ENCODE measurements around the gene OR4D11.
"Not testable (repeated sequence)": the region's sequence is repeated elsewhere in the genome, so short reads cannot be mapped to it uniquely, and the experiment has no call there.

The OR4D11 gene

DNA sequence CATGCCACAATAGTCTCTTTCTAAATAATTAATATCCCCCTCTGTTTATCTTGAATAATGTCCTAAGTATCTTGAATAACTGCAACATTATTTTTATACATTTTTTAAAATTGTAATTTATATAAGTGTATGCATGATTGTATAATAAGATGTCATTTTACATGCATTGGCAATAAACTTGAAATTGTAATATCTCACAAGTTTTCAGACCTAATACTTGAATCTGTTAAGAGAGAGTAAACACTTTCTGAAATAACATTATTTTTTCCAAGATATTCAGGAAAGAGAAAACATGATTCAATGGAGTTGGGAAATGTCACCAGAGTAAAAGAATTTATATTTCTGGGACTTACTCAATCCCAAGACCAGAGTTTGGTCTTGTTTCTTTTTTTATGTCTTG lies at the start of gene OR4D11:
Gene OR4D11 (plus strand): TSS at position 301 of the 400 bp plus-strand sequence. CDS start 0 bp downstream, at position 301.
- no peak for DNase-seq

DNA sequence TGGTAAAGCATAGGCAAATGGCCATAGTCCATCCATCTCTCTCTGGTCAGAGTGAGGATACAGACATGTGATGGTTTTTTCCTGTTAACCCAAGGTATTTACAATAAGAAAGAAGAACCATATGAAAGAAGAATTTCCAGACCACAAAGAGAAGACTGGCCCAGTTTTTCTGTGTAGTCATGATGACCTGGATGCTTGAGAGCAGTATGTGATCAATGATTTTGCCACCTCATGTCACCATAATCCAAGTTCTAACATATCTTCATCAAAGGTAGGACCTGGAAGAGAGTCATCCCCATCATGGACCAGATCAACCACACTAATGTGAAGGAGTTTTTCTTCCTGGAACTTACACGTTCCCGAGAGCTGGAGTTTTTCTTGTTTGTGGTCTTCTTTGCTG lies 46.7 kb upstream of the OR4D11 start, which contains the start of gene OR4D6:
Gene OR4D6 (plus strand): TSS at position 301 of the 400 bp plus-strand sequence. CDS start 0 bp downstream, at position 301.
- no peak for DNase-seq

DNA sequence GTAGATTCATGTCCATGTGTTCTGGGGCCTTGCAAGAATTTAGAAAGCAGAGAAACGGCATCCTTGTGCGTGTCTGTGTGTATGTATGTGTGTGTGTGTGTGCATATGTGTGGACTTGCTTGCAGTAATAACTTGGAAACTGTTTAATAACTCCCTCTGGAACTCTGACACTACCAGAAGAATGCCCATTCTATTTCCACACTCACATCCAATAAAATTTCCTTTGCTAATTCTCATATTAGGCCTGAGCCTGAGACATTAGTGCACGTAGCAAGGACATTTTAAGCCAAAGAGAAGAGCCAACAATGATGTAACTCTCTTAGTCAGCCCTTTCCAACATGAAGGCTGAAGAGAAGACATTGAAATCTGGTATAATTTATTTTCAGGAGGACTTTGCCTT lies 43.5 kb upstream of the OR4D11 start:
- no peak for DNase-seq

DNA sequence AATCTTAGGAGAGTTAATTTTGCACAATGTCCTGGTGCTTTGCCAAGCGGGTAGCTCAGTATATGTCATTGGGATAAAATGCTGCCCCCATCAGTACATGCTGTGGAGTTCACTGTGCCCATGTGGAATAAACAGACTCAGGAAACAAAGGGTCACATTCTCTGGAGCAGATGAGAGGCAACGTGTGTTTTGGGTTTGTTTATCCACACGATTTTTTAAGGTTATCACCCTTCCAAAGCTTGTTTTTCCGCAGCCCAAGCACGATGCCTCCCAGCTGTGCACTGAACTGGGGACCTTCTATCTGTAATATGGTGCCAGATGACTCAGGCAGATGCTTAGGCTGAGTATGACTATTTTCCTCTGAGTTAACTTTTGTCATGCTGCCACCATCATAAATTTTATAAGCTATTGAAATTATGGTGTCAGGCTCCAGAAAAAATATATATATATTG lies 40.2 kb upstream of the OR4D11 start:
- DNase-seq = no peak

DNA sequence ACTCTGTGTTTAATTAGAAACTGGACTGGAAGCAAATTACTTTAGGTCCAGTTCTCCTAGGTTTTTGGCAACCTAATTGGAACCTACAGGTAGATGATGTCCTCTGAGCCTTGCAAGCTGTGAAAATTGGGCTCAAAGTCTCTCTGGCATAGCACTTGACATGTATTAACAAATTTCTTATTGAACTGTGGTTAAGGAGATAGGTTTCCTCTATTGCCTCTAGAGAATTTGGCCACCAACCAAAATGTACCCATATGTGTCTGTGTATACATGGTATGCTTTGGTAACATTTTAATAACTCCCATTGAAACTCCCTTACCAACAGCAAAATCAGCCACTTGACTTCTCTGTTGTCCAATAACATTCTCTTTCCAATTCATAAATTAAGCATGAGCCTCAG lies 30.4 kb upstream of the OR4D11 start, which contains the start of gene OR4D10:
Gene OR4D10 (plus strand): TSS at position 301 of the 400 bp plus-strand sequence. CDS start 4,115 bp downstream, outside the sequence.
- no peak for DNase-seq

DNA sequence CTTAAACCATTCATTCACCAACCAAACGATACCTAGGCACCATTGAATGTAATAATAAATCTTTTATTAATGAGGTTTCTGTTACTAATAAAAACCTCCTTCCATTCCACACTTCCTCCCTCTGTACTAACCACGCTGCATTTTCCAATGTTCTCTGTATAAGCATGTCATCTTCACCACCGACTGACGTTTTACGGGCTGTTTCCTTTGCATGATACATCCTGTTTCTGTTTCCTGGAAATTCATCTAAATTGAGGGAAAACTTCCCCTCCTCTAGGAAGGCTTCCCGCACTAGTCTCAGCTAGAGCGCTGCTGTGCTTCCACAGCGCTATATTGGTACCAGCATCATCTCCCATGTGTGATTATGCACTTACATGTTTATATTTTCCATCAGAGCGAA lies 28.2 kb upstream of the OR4D11 start:
- no peak for DNase-seq

DNA sequence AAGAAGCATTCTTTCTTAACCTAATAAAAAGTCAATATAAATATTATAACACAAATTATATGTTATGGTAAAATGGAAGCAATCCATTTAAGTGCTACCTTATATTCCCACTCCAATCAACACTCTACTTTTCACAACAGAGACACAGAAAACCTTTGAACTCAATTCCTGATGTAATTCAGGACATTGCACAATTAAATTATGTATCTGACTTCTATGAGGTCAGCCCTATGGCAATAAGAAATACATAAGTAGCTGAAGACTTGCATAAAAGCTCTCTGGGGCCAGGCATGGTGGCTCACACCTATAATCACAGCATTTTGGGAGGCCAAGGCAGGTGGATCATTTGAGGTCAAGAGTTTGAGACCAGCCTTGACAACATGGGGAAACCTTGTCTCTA lies 23.5 kb upstream of the OR4D11 start:
- DNase-seq = no peak

DNA sequence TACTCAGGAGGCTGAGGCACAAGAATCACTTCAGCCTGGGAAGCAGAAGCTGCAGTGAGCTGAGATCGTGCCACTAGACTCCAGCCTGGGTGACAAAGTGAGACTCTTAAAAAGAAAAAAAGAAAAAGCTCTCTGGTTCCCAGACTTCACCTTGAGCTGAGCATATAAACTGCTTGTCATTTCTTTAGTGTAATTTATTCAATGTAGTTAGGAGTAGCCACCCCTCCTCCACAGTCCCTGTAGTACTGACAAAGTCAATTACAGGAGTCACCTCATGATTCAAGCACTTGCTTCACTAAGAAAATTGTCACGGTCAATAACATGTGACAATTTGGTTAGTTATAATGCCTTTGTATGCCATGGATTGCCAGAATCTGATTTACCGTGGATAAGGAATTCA lies 23.0 kb upstream of the OR4D11 start:
- DNase-seq = no peak

DNA sequence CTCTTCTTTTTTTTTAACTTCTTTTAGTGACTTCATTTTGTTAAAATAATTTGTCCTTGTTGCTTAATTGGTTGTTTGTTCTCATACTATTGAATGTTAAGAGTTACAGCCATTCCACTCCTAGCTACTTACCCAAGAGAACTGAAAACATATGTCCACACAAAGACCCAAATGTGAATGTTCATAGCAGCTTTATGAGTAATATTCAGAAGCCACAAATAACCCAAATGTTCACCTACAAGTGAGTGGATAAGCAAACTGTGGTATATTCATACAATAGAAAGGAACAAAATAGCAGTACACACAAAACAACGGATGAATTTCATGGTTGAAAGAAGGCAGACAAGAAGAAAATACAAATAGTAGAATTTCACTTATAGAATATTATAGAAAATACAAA lies 1.4 kb upstream of the OR4D11 start:
- no peak for DNase-seq

DNA sequence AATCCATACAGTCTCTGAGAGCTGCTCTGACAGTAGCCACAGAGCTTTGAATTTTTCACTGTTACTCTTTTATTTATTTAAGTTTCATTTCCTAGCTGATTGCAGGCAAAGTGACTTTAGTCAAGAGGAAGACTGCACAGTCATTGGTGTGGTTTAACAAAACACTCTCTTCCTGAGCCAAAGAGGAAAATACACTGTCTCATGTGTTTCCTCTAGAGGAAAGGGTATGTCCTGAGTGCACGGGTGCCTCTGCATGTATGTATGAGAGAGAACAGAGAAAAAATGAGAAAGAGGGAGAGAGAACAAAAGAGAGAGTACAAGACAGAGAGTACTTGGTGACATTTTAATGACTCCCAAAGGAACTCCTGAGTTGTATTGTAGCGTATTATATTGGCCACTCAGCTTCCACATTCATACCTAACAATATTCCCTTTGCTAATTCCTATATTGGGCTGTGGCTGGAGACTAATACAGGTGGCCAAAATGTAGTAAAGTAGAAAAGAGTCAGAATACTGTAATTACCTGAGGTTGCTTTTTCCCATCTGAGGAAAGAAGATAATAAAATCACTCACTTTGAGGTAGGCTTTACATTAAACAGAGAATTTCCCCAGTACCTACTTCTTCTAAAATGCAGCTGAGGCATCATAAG lies 7.7 kb downstream of the OR4D11 start, which contains the start of gene OR4D9:
Gene OR4D9 (plus strand): TSS at position 599 of the 649 bp plus-strand sequence. CDS start 3,374 bp downstream, outside the sequence.
- DNase-seq = no peak

DNA sequence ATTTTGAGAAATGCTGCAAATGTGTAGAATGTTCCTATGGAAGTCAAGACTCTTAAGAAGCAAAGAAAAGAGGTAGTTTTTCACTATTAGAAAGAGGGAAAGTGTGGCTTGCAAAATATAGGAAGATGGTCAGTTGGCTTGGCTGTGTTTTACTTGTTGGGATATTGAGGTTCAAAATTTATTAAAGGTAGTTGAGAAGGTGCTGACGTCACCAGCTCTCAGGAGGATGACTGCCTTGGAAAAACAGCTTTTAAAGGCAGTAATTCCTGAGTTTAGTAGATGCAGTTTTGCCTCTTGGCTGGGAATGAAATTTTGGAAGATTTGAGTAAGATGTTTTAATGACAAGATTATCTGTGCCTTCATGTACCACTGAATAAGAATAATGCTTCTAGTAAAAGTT lies 8.3 kb downstream of the OR4D11 start:
- DNase-seq = no peak

DNA sequence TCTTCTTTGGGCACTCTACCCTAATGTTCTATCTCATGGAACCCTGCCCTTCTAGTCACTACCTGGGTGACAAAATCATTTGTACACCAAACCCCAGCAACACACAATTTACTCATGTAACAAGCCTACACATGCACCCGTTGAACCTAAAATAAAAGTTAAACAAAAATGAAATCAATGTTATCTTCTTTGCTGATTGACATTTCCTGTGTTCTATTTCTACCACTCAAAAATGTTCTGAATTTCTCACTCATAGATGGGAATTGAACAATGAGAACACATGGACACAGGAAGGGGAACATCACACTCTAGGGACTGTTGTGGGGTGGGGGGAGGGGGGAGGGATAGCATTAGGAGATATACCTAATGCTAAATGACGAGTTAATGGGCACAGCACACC lies 16.8 kb downstream of the OR4D11 start:
- not testable (repeated sequence) for DNase-seq

DNA sequence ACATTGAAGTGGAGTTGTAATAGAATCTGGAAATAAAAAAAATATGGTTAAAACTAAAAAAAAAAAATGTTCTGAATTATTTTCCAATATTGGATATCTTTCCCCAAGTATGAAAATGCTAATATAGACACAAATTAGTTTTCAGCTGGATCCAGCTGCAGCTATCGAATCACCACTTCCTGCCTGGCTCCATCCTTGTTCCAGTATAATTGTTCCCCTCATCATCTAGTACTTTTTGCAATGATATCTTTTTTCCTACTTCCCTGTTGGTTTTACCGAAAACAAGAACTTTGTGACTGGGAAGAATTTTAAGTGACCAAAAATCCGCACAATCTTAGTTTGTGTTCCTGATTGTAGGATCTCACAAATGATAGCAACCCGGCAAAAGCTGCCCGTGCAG lies 17.4 kb downstream of the OR4D11 start:
- DNase-seq = no peak

DNA sequence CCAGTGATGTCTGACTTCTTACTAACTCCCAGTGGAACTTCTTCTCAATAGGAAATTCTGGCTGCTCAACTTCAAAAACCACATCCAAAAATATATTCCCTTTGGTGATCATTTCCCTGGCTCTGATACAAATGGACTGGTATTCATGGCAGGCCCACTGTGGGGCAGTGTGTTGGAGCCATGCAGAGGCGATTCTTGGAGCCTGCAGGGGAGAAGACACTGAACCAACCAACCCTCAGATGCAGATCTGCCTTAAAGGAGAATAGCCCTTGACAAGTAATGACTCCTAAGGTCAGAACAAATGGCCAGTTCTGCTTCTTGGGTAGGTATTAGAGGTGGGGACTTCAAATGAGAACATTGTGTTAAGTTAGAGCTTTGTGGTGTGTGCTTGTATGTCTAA lies 20.2 kb downstream of the OR4D11 start:
- no peak for DNase-seq

DNA sequence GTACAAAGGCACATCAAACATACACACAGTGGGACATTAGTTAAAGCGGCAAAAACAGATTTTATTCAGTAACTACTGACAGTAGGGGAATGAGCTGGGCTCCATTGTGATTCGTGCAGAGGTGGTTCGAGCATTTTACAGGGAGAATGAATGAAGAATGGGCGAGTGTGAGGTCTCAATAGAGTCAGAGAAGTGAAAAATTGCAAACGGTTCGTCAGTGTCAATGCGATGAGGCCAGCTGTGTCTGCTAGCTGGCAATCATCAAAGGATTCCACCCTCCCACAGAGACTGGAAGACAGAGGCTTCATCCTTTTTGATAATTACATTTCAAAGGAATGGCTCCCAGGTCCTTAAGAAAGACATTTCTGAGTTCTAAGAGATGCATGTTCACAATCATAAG lies 25.3 kb downstream of the OR4D11 start:
- no peak for DNase-seq

DNA sequence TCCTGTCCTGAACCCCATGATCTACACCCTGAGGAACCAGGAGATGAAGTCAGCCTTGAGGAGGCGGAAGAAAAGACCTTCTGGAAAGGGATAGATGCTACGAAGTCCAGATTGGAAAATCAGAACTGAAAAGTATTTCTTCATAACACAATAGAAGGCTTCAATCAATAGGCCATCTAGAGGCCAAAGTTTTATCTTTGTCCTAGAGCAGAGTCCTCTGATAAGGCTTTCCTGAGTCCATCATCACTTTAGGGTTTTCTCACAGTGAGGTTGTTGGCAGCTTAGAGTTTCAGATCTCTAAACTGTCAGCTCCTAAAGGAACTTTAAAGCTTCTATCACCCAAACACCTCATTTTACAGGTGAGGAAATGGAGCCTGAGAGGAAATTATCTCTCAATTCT lies 29.2 kb downstream of the OR4D11 start:
- no peak for DNase-seq

DNA sequence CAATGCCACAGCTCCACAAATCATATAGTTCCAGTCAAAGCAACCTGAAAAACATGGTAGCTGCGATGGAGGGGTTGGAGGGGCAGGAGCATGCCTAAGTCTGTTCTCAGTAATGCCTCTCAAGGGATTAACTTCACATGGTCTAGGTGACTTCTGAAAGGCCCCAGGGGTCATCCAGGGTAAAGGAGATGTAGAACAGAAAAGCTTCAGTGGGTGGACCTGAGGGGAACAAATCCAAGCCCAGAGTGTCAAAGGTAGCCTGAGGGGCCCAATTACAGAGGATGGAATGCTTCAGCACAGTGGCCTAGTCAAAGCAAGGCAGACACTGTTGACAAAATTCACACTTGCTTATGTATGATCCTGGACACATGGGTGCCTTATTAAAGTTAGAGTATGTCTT lies 31.3 kb downstream of the OR4D11 start:
- no peak for DNase-seq

DNA sequence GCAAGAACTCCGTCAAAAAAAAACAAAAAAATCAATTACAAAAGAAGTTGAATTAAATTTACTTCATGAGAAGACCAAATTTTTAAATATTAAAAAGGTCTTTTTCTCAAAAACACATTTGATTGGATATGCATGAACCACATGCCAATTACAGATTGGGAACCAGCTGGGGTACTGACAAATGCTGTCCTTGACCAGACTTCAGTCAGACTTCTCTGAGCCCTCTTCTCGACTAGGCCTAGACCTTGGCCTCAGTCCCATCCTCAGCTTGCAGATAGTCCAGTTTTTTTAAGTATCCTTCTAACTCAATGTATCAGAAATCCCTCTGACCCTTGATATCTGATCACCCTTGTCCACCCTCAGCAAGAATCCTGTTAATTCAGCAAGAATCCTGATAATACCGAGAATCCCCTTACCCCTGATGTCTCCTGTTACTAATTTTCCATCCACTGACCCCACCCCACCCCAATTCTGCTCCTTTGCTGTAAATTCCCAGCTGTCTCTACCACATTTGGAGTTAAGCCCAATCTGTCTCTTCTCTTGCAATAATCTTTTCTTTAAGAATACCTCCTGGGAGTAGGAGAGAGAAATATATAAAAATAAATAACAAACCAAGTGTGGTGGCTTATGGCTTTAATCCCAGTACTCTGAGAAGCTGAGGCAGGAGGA lies 38.9 kb downstream of the OR4D11 start:
- no peak for DNase-seq

DNA sequence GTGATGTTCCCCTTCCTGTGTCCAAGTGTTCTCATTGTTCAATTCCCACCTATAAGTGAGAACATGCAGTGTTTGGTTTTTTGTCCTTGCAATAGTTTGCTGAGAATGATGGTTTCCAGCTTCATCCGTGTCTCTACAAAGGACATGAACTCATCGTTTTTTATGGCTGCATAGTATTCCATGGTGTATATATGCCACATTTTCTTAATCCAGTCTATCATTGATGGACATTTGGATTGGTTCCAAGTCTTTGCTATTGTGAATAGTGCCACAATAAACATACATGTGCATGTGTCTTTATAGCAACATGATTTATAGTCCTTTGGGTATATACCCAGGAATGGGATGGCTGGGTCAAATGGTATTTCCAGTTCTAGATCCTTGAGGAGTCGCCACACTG lies 40.3 kb downstream of the OR4D11 start:
- DNase-seq = not testable (repeated sequence)

DNA sequence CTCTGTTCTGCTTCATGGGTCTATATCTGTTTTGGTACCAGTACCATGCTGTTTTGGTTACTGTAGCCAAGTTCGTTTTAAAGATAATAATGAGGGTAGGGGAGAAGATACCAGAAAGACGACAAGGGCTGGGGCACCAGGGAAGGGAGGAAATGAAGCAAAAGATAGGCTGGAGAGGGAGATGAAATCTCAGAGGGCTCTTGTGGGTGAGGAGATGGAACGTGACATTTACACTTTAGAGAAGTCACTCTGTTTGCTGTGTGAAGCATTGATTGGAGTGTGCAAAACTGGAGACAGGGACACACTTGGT lies 41.4 kb downstream of the OR4D11 start:
- DNase-seq = no peak

DNA sequence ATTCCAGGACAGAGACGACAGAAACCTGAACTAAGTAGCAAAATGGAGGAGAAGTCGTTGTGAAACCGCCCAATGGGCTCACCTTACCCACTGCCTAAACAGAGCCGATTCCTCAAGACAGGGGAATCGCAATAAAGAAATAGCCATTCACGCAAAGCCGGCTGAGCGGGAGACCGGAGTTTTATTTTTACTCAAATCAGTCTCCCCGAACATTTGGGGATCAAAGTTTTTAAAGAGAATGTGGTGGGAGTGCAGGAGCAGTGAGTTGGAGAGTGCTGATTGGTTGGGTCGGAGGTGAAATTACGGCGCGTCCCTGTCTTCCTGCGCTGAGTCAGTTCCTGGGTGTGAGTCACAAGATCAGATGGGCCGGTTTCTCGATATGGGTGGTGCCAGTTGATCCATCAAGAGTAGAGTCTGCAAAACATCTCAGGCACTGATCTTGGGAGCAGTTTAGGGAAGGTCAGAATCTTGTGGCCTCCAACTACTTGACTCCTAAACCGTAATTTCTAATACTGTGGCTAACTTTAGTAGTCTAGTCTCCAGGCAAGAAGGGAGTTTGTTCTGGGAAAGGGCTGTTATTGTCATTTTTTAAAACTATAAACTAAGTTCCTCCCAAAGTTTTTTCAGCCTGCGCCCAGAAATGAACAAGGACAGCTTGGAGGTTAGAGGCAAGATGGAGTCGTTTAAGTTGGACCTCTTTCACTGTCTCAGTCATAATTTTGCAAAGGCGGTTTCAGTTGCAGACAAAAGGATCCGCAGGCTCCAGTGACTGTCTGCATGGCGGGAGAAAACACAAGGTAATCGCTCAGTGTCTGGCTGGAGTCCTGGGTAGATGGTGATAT lies 42.0 kb downstream of the OR4D11 start:
- no peak for DNase-seq

DNA sequence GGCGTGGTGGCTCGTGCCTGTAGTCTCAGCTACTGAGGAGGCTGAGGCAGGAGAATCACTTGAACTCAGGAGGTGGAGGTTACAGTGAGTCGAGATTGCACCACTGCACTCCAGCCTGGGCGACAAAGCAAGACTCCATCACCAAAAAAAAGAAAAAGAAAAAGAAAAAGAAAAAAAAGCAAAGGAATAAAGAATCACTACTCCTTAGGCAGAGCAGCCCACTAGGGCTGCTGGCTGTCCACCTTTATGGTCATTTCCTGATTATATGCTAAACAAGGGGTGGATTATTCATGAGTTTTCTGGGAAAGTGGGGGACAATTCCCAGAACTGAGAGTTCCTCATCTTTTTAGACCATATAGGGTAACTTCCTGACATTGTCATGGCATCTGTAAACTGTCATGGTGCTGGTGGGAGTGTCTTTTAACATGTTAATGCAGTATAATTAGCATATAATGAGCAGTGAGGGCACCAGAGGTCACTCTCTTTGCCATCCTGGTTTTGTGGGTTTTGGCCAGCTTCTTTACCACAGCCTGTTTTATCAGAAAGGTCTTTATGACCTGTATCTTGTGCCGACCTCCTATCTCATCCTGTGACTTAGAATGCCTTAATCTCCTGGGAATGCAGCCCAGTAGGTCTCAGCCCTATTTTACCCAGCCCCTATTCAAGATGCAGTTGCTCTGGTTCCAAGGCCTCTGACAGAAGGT lies 44.4 kb downstream of the OR4D11 start:
- DNase-seq = not testable (repeated sequence)

DNA sequence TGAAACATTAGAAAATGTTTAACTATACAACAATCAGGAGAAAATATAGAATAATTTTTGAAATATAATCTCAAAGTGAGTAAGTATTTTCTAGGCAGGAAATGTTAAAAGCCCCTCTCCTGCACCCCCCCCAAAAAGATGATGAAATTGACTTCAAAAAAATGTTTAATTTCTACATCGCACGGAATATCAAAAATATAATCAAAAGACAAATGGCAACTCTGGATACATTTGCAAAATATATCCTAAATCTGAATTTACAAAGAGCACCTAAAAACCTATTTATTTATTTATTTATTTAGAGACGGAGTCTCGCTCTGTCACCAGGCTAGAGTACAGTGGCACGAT lies 44.9 kb downstream of the OR4D11 start:
- DNase-seq = no peak

All from stimulated activated CD4-positive, alpha-beta T cell treated with anti-CD3 and anti-CD28 coated beads, Interleukin-15, amount 100 ng/mL, for 24 hours (primary cell).